Esophagus squamous epithelium (tissue), 5 donors: Measurements from ENCODE around the gene CEBPB. TPM values are rescaled to one million over a fixed set of nuclear protein-coding genes. Genes with fewer than 3 reads are reported as not detected.

ENCODE experiments used
- DNase-seq: peaks from one replicate; lab custom pipeline; 2025; lab: John Stamatoyannopoulos, UW
- H3K27ac ChIP-seq, 4 donors: fragments of 200-600 bp; sonication (generic); one replicate each; pipeline ENCODE4 v1.5.1; 2016 to 2019; ENCODE audit warnings: mild to moderate bottlenecking in 1 of 4
- H3K27me3 ChIP-seq, 4 donors: fragments of 200-600 bp; sonication (generic); 1 replicate in 3 of 4; 2 replicates in 1 of 4; pipeline versions ENCODE4 v1.5.1 to v1.6.0; 2017 to 2021; ENCODE audit warnings: antibody characterized with exemption in 1 of 4
- H3K36me3 ChIP-seq, 3 donors: fragments of 200-600 bp; sonication (generic); one replicate each; pipeline ENCODE4 v1.5.1; 2016 to 2019
- H3K4me1 ChIP-seq, 3 donors: fragments of 200-600 bp; sonication (generic); one replicate each; pipeline ENCODE4 v1.5.1; 2017 to 2019
- H3K4me3 ChIP-seq, 4 donors: fragments of 200-600 bp; sonication (generic); 1 replicate in 3 of 4; 2 replicates in 1 of 4; pipeline ENCODE4 v1.5.1; 2016 to 2019; ENCODE audit warnings: mild to moderate bottlenecking in 2 of 4, moderate library complexity in 1 of 4
- H3K9me3 ChIP-seq, 3 donors: fragments of 200-600 bp; sonication (generic); one replicate each; pipeline ENCODE4 v1.5.1; 2016 to 2019
- POLR2A ChIP-seq, 4 donors: fragments of 450-650 bp; IDR thresholded peaks; one replicate each; pipeline ENCODE4 v1.6.1; 2017; ENCODE audit warnings: antibody characterized with exemption in 4 of 4, mild to moderate bottlenecking in 4 of 4, moderate library complexity in 3 of 4
- WGBS, 2 donors: methylation state at CpG; one replicate each; pipeline ENCODE4 v1.1.5; 2018; 5-methylcytosine and 5-hydroxymethylcytosine counted together
- intact Hi-C: fragments of 100-400 bp; cut with DNase I; formaldehyde crosslinking; loops from one replicate; pipeline ENCODE4 v1.15.0; 2022
- total RNA-seq, 4 donors: library from RNA; depleted of rRNA; stranded (reverse); fragments of >200 nt; gene quantifications; one replicate each; pipeline ENCODE4 v1.1.0, GENCODE V29; 2016
- TF ChIP-seq, protein P1 (sequence below), 6 experiments: fragments of 450-650 bp in 4 of 6; fragments of 200-600 bp in 2 of 6; sonication (generic) in 2 of 6; IDR thresholded peaks; one replicate each; pipeline ENCODE4 v1.5.1; 2016 to 2019; ENCODE audit warnings: antibody characterized with exemption in 6 of 6, mild to moderate bottlenecking in 4 of 6, moderate library complexity in 4 of 6
- donor health status: DM: yes; HTN: yes; CAD: no.

CEBPB gene
- total RNA-seq, 4 donors from 2014 or later, result 31.3 to 46.5 (median 38.2) TPM

GRCh38 chr20:50227506-50227905 is 36.9 kb downstream of the CEBPB start:
- H3K4me1 ChIP-seq, result peaks cover 3 to 42% (median 13%) of the 10 kb centered on the region in 3 donors
- TF ChIP-seq, protein P1, sequence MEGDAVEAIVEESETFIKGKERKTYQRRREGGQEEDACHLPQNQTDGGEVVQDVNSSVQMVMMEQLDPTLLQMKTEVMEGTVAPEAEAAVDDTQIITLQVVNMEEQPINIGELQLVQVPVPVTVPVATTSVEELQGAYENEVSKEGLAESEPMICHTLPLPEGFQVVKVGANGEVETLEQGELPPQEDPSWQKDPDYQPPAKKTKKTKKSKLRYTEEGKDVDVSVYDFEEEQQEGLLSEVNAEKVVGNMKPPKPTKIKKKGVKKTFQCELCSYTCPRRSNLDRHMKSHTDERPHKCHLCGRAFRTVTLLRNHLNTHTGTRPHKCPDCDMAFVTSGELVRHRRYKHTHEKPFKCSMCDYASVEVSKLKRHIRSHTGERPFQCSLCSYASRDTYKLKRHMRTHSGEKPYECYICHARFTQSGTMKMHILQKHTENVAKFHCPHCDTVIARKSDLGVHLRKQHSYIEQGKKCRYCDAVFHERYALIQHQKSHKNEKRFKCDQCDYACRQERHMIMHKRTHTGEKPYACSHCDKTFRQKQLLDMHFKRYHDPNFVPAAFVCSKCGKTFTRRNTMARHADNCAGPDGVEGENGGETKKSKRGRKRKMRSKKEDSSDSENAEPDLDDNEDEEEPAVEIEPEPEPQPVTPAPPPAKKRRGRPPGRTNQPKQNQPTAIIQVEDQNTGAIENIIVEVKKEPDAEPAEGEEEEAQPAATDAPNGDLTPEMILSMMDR (IDR thresholded peaks at IDR 0.05), result no peak
- TF ChIP-seq POLR2A (IDR thresholded peaks at IDR 0.05), result no peak
- H3K27me3 ChIP-seq, result no peaks in the 10 kb centered on the region
- H3K9me3 ChIP-seq, result no peaks in the 10 kb centered on the region
- no peak overlapping the region for H3K4me3 ChIP-seq
- H3K27ac ChIP-seq, result no peak overlapping the region
- H3K36me3 ChIP-seq, result no peaks in the 10 kb centered on the region
- intact Hi-C loops, result no loop called here
- WGBS, 2 donors, result 81 to 92% methylated on average over 3 of the region's 3 CpGs
- no peak for DNase-seq

DNA sequence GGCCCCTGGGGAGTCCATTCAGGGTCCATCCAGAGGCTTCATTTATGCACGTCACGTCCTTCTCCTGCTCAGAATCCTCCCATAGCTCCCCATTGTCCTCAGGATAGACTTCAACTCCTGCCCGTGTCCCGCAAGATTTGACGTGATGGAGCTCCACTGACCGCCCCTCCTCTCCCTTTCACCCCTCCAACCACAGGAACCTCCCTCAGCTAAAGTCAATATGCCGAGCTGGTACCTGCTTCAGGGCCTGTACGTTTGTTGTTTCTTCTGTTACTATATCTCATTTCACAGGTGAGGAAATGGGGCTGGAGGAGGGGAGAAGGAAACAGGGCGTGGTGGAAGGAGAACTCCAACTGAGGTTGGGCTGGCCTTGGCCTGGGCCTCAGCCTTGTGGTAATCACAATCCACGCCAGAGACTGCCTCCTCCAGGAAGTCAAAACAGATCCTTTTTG is 38.6 kb downstream of the CEBPB start:
- Histone ChIP-seq H3K4me3 (no peak overlapping the region), H3K36me3 (no peaks in the 10 kb centered on the region), H3K4me1 (peaks cover 15 to 35% (median 22%) of the 10 kb centered on the region in 3 donors), H3K9me3 (no peaks in the 10 kb centered on the region), H3K27me3 (no peaks in the 10 kb centered on the region), H3K27ac (no peak overlapping the region)
- TF ChIP-seq, protein P1 (IDR thresholded peaks at IDR 0.05), result no peak
- TF ChIP-seq POLR2A (IDR thresholded peaks at IDR 0.05), result no peak
- DNase-seq, result no peak
- WGBS, 2 donors, result 83 to 88% methylated on average over 7 to 10 of the region's 10 CpGs
- intact Hi-C loops, result no loop called here

- Histone ChIP-seq H3K9me3 (no peaks in the 10 kb centered on the region), H3K27me3 (no peaks in the 10 kb centered on the region), H3K27ac (no peak overlapping the region), H3K36me3 (no peaks in the 10 kb centered on the region), H3K4me1 (peaks cover 15 to 30% (median 18%) of the 10 kb centered on the region in 3 donors), H3K4me3 (no peak overlapping the region)
- TF ChIP-seq, protein P1 (IDR thresholded peaks at IDR 0.05), result no peak
- TF ChIP-seq POLR2A (IDR thresholded peaks at IDR 0.05), result no peak
- DNase-seq, result no peak
- intact Hi-C loops, result no loop called here
- WGBS, 2 donors, result 95 to 96% methylated on average over 6 to 7 of the region's 7 CpGs
Observed at GRCh38 chr20:50230184-50230583, 39.6 kb downstream of the CEBPB start.

GRCh38 chr20:50230871-50231560 is 40.4 kb downstream of the CEBPB start:
- DNase-seq, result no peak
- Histone ChIP-seq H3K4me1 (peaks cover 15 to 23% (median 16%) of the 10 kb centered on the region in 3 donors), H3K27me3 (no peaks in the 10 kb centered on the region), H3K27ac (no peak overlapping the region), H3K4me3 (no peak overlapping the region), H3K36me3 (no peaks in the 10 kb centered on the region), H3K9me3 (no peaks in the 10 kb centered on the region)
- intact Hi-C loops, result no loop called here
- 86 to 91% methylated on average over 8 of the region's 9 CpGs for WGBS, 2 donors
- TF ChIP-seq, protein P1 (IDR thresholded peaks at IDR 0.05), result no peak
- TF ChIP-seq POLR2A (IDR thresholded peaks at IDR 0.05), result no peak

GRCh38 chr20:50231854-50232253 is 41.2 kb downstream of the CEBPB start:
- Histone ChIP-seq H3K27ac (no peak overlapping the region), H3K4me3 (no peak overlapping the region), H3K4me1 (peaks cover 9 to 15% (median 15%) of the 10 kb centered on the region in 3 donors), H3K9me3 (no peaks in the 10 kb centered on the region), H3K27me3 (no peaks in the 10 kb centered on the region), H3K36me3 (no peaks in the 10 kb centered on the region)
- intact Hi-C loops, result no loop called here
- DNase-seq, result no peak
- no peak for TF ChIP-seq POLR2A (IDR thresholded peaks at IDR 0.05)
- TF ChIP-seq, protein P1 (IDR thresholded peaks at IDR 0.05), result no peak
- 89 to 96% methylated on average over 6 of the region's 6 CpGs for WGBS, 2 donors
